GM19324 (cell line): Measurements from ENCODE around the gene TRIM27.
"Not testable (repeated sequence)": the region's sequence is repeated elsewhere in the genome, so short reads cannot be mapped to it uniquely, and the experiment has no call there.

Source experiments
- ATAC-seq: cut with Tn5 transposase; IDR thresholded peaks from one replicate; pipeline ENCODE4 v1.9.1; 2021; ENCODE audit warnings: mild to moderate bottlenecking, moderate library complexity; ENCODE audit not compliant: unreplicated experiment, low FRiP score

Gene TRIM27

GRCh38 chr6:28865401-28866204 lies 58.2 kb downstream of the TRIM27 start:
- no peak for ATAC-seq

GRCh38 chr6:28864326-28864923 lies 59.4 kb downstream of the TRIM27 start:
- no peak for ATAC-seq

- no peak for ATAC-seq
These were observed 60.0 kb downstream of the TRIM27 start for GRCh38 chr6:28863604-28864325.

- no peak for ATAC-seq
These were observed 61.7 kb downstream of the TRIM27 start for GRCh38 chr6:28862077-28862476.

- ATAC-seq = no peak
These were observed 62.4 kb downstream of the TRIM27 start for GRCh38 chr6:28861339-28861738.

- no peak for ATAC-seq
These were observed 63.2 kb downstream of the TRIM27 start for GRCh38 chr6:28860581-28860980.

- no peak for ATAC-seq
These were observed 64.8 kb downstream of the TRIM27 start for GRCh38 chr6:28858963-28859362.

GRCh38 chr6:28856620-28857005 lies 67.2 kb downstream of the TRIM27 start:
- no peak for ATAC-seq

- ATAC-seq = not testable (repeated sequence)
These were observed 69.4 kb downstream of the TRIM27 start for GRCh38 chr6:28854405-28854804.
